Right renal cortex interstitium (tissue), 3 donors: ENCODE data around the gene OR9G4. TPM values are rescaled to one million over a fixed set of nuclear protein-coding genes. Genes with fewer than 3 reads are reported as not detected.
A peak's percentile ranks its signal among the peaks of the same experiment; 100 is the strongest.

ENCODE experiments used
- DNase-seq, 3 donors: peaks; one replicate each; pipeline ENCODE4 v3.0.0-alpha.2; 2013; ENCODE audit warnings: low read depth in 3 of 3, low spot score in 2 of 3
- polyA plus RNA-seq, 3 donors: library from polyadenylated mRNA; unstranded; fragments of 120-200 nt; gene quantifications; one replicate each; pipeline ENCODE4 v1.2.1, GENCODE V29; 2013; ENCODE audit not compliant: insufficient read length in 3 of 3

The OR9G4 gene
- polyA plus RNA-seq = not detected

GRCh38 chr11:56748597-56748996, at the start of gene OR9G4:
Gene OR9G4, minus strand, starts transcription at chr11:56748697. Its CDS starts 4,931 bp downstream, at chr11:56743766.
- no peak for DNase-seq

GRCh38 chr11:56783448-56784041, 35.0 kb upstream of the OR9G4 start:
- DNase-seq = peak; percentile 8 to 21 (median 19)

GRCh38 chr11:56782167-56782847, 33.8 kb upstream of the OR9G4 start:
- DNase-seq = no peak

GRCh38 chr11:56776809-56777208, 28.3 kb upstream of the OR9G4 start:
- no peak for DNase-seq

GRCh38 chr11:56764976-56765375, 16.5 kb upstream of the OR9G4 start:
- DNase-seq = no peak

- DNase-seq = no peak
These were observed 3.0 kb upstream of the OR9G4 start for GRCh38 chr11:56751480-56751879.

GRCh38 chr11:56750190-56750589, 1.7 kb upstream of the OR9G4 start:
- DNase-seq = no peak

- no peak for DNase-seq
These were observed 7.6 kb downstream of the OR9G4 start for GRCh38 chr11:56740886-56741285.

- DNase-seq = no peak
These were observed 8.4 kb downstream of the OR9G4 start for GRCh38 chr11:56740107-56740506.

- DNase-seq = no peak
These were observed 28.0 kb downstream of the OR9G4 start for GRCh38 chr11:56720513-56720912.

- DNase-seq = no peak
These were observed 32.1 kb downstream of the OR9G4 start for GRCh38 chr11:56716379-56716854.

- no peak for DNase-seq
These were observed 34.3 kb downstream of the OR9G4 start for GRCh38 chr11:56714206-56714605.

- no peak for DNase-seq
These were observed 42.0 kb downstream of the OR9G4 start for GRCh38 chr11:56706486-56706885.

- DNase-seq = no peak
These were observed 42.6 kb downstream of the OR9G4 start for GRCh38 chr11:56705784-56706396.

- DNase-seq = no peak
These were observed 47.5 kb downstream of the OR9G4 start for GRCh38 chr11:56700914-56701485.

- no peak for DNase-seq
These were observed 48.1 kb downstream of the OR9G4 start for GRCh38 chr11:56700242-56700913.

GRCh38 chr11:56698795-56699194, 49.7 kb downstream of the OR9G4 start, which contains the start of gene OR9G1:
Gene OR9G1, plus strand, starts transcription at chr11:56699095. Its CDS starts 1,293 bp downstream, at chr11:56700388.
- DNase-seq = no peak

- DNase-seq = no peak
These were observed 55.1 kb downstream of the OR9G4 start for GRCh38 chr11:56693428-56693827.
